NCI-H510A treated with DMSO at 0.1 percent for 48 hours (cell line): Measurements from ENCODE around the gene GNPTAB.
A peak's percentile ranks its signal among the peaks of the same experiment; 100 is the strongest.
"Not testable (repeated sequence)": the region's sequence is repeated elsewhere in the genome, so short reads cannot be mapped to it uniquely, and the experiment has no call there.

Experiments used
- DNase-seq: peaks from one replicate; lab custom pipeline; 2025; lab: John Stamatoyannopoulos, UW

The GNPTAB gene

DNA sequence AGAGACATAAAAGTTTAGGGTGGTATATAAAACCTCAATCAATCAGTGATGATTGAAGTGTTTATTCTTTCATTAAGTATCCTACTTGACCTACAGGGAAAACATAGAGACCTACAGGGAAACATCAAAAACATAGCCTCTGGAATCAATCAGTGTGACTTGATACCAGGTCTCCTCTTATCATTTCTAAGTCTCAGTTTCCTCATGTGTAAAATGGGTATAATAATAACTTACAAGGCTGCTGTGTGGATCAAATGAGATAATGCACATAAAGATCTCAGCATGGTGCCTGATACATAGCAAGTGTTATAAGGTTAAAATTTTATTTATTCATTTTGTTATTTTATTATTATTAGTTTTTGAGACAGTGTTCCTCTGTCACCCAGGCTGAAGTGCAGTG lies 22.2 kb upstream of the GNPTAB start:
- DNase-seq = no peak

DNA sequence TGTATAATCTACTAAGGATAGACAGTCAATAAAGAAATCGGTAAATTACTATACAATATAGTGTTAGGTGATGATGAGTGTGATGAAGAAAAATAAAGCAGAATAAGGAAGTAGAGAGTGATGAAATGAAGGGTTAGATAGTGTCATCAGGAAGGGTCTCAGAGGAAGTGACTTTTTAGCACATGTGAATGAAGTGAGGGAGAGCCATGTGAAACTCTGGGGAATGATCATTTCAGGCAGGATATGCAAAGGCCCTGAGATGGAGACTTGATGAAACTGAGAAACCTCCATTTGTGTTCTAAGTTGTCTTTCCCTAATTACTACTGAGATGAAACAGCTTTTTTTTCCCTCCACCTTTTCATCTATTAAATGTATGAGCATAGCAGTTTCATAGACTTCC lies 19.4 kb upstream of the GNPTAB start:
- DNase-seq = no peak

DNA sequence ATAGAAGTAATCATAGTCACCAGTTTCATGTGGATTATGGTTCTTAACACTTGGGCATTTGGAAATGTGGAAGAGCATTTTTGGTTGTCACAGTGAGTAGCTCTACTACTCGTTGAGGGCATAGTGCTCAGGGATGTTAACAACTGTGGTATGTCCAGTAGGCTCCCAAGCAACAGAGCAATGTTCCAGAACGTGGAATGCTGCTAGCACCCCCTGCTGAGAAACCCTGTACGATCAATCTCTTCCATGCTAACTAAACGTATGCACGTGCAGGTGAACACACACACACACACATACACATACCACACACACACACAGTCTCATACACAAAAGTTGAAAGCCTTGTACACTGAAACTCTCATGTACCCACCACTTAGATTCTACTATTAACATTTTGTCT lies 16.6 kb upstream of the GNPTAB start:
- no peak for DNase-seq

DNA sequence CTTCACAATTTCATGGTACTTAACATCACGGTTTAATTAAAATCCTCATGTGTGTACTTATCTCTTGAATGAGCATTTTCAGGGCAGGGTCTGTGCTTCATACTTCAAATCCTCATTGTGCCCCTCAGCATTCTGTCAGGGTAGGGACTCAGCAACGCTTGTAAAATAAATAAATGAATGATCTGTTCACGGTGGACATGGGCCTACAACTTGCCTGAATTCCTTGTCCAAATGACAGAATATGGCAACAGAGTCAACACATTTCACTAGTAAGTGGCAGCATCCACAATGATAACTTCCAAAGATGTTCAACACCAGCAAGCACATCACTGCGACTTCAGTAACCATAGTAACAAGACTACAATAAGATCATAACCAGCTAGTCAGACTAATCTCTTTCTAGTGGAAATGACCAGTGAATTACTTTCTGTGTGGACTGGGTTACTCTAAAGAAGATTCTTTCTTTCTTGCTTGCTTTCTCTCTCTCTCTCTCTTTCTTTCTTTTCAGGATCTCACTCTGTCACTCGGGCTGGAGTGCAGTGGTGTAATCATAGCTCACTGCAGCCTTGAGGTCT lies 14.5 kb upstream of the GNPTAB start:
- DNase-seq = no peak

DNA sequence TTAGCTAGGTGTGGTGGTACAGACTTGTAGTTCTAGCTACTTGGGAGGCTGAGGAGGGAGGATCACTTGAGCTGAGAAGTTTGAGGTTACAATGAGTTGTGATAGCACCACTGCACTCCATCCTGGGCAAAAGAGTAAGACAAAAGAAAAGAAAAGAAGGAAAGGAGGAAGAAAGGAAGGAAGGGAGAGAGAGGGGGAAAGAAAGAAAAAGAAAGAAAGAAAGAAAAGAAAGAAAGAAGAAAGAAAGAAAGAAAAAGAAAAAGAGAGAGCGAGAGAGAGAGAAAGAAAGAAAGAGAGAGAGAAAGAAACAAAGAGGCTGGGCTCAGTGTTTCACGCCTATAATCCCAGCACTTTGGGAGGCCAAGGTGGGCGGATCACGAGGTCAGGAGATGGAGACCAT lies 10.3 kb upstream of the GNPTAB start:
- DNase-seq = no peak

DNA sequence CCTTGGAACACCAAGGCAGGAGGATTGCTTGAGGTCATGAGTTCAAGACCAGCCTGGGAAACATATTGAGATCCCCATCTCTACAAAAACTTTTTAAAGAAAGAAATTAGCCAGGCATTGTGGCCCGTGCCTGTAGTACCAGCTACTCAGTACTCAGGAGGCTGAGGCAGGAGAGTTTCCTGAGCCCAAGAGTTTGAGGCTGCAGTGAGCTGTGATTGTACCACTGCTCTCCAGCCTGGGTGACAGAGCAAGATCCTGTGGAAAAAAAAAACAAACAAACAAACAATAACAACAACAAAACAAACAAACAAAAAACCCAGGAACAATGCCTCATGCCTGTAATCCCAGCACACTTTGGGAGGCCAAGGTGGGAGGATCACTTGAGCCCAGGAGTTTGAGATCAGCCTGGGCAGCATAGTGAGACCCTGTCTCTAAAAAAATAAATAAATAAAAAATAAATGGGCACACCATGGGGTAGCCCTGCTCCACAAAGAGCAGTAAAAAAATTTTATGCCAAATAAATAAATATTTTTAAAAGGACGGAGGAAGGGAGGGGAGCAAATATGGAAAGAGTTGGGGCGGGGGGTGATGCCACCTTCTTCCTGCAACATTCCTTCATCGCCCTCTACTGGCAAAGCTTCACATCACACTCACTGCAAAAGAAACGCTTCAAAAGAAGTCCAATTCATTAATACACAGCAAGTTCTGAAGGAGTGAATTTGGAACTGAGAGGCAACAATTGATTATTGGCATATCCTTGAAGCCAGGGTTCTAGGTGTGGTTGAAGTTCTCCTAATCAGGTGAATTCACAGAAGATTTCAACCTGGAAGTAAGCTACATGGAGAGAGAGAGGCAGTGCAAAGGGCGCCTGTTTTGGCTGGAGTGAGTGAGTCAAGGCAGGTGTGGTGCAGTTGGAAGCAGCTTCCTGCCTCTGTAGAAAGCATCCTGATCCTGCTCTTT lies 8.8 kb upstream of the GNPTAB start:
- peak; percentile 72 for DNase-seq

DNA sequence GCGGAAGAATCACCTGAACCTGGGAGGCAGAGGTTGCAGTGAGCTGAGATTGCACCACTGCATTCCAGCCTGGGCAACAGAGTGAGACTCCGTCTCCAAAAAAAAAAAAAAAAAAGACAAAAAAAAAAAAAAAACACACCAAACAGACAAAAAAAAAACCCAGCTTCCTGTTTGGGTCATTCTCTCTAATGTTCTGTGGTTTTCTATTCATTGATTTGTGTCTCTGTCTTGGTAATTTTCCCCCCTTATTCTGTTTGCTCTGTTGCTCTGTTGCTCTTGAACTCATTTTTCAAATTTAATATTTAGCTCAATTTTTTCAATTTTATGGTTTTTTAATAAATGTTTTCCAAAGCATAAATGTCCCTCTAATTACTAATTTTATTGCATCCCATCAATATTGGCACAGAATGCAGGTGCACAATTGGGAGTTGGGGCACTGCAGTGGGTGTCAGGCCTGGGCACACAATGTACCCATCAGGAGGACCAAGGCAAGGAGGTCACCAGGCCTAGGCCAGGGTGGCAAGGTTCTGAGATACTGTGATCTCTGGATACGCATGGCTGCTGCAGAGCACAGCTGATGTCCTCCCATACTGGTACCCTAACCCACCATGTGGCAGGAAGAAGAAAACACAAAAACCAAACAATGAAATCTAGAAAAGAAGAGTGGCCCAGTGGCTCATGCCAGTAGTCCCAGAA lies 8.0 kb upstream of the GNPTAB start:
- DNase-seq = no peak

DNA sequence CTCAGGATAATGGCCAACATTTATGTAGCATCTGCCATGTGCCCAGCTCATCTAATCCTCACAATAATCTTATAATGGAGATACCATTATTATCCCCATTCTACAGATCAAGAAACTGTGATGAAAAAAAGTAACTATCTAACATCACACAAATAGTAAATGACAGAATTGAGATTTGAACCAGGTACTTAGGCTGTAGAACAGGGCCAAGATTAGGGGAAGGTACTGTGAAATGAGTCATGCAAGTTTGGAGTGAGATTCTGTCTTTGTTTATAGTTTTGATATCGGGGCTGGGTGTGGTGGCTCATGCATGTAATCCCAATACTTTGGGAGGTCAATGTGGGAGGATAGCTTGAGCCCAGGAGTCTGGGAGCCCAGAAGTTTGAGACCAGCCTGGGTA lies 1.3 kb upstream of the GNPTAB start:
- DNase-seq = no peak

DNA sequence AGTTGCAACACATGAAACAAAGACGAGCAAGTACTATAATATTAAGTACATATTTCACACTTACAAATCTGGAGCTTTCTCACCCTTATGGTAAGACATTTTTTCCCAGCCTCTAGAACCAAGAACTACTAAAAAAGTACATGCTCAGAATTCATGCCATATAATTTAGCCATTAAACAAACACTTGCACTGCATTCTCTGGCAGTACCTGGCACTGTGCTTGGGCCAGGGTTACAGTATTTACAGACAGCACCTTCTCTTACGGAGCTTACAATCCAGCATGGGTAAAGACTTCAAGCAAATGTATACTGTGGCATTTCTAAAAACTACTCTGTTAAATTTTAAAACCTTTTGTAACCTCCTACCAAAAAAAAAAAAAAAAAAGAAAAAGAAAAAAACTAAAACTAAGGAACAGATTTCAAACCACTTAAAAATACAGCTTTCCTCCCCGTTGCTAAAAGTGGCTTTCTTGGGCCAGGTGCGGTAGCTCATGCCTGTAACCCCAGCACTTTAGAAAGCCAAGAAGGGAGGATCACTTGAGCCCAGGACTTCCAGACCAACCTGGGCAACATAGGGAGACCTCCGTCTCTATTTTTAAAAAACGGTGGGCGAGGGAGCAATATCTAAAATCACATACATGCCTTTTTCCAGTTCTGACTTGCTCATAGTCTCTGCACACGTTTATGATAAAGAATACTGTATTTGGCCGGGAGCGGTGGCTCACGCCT lies 956 bp downstream of the GNPTAB start:
- peak; percentile 37 for DNase-seq

DNA sequence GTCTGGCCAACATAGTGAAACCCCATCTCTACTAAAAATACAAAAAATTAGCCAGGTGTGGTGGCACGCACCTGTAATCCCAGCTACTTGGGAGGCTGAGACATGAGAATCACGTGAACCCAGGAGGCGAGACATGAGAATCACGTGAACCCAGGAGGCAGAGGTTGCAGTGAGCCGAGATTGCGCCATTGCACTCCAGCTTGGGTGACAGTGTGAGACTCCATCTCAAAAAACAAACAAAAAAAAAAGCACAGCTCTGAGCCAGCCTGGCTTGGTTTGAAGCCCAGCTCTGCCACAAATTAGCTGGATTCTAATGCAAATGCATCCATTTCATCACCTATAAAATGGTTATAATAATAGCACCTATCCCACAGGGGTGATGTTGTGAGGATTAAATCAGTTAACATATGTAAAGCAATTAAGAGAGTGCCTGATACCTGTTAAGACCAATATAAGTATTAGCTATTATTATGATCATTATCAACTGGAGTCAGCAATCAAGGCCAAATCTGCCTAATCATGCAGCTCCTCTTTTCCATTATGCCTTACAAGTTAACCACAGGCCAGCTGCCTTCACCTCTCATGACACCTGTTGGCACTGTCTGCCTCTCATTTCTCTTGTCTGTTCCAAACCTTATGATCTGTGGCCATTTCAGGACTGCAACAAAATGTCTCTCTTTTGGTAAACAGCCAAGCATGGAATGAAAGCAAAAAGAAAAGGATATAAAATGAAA lies 2.1 kb downstream of the GNPTAB start:
- DNase-seq = no peak

DNA sequence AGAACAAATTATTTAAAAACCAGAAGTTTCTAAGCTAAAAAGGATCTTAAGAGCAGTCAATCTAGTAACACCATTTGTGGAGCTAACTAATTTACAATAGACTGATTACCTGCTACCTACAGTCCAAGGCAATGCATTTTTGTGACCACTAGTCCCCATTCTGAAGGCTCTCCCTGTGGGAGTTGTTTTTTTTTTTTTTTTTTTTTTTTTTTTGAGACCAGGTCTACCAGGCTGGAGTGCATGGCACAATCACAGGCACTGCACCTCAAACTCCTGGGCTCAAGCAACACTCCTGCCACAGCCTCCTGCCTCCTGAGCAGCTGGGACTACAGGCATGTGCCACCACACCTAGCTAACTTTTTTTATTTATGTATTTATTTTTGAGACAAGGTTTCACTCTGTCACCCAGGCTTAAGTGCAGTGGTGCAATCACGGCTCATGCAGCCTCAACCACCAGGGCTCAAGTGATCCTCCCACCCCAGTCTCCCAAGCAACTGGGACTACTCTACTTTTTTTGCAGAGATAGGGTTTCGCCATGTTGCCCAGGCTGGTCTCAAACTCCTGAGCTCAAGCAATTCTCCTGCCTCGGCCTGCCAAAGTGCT lies 3.9 kb downstream of the GNPTAB start:
- no peak for DNase-seq

DNA sequence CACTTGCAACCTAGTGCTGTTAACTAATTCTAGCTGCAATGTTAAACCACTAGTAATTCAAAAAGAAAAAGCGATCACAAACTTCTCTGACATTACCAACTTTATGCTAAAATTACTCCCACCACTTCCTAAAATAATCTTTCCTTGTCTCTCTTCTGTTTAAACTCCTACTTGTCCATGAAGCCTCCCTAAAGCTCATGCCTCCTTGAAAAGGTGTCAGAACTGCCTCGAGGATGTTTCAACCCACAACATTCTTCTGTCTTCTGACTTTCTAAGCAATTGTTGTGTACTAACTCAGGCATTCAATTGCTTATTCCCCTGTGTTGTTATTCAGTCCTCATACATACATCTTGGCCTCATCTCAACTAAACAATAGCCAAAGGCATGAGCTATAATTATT lies 5.9 kb downstream of the GNPTAB start:
- no peak for DNase-seq

DNA sequence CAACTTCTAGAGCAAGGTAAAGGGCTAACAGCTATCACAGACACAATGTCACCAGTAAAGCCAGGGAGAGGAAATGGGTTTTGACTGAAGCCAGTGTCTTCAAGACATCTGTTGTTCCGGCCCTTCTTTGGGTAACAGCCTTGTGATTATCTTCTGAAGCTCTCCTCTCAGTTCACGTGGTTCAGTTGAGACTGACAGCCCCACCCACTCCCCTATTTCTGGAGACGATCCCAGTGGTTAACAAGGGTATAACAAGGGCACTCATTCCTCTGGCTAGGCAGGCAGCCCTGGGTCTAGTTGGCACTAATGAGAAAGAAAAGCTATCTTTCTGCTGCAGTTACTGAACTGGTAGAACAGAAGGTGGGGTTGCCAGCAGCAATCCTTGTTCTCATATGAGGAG lies 6.9 kb downstream of the GNPTAB start:
- DNase-seq = no peak

DNA sequence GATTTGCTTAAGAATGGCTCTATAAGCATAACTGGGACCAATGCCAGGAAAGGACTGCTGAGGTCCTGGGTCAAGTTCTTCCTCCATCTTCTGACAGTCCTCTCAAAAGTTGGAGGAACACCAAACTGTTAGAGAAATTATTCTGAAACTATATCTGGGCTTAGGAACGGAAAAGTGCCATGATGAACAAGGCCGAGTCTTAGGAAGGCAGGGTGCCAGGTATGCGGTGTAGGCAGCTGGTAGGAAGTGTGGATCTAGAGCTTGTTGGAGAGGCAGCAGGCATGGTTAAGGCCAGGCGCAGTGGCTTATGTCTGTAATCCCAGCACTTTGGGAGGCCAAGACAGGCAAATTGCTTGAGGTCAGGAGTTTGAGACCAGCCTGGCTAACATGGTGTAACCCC lies 7.7 kb downstream of the GNPTAB start:
- no peak for DNase-seq

DNA sequence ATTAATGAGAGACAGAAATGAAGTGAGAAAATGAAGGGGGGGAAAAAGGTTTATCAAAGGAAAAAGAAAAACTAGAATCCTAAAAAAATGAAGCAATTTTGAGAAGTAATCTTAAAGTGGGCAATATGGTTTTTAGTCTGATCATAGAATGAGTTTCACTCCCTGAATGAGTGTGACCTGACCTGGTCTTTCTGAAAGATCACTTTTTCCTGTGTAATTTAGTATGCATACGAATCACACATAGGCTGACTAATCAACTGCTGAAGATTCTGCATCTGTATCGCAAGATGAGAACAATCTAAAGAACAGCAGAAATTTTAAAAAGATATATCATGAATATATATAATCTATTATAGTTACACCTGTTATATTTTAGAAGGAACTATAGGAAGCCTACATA lies 11.3 kb downstream of the GNPTAB start:
- DNase-seq = no peak

DNA sequence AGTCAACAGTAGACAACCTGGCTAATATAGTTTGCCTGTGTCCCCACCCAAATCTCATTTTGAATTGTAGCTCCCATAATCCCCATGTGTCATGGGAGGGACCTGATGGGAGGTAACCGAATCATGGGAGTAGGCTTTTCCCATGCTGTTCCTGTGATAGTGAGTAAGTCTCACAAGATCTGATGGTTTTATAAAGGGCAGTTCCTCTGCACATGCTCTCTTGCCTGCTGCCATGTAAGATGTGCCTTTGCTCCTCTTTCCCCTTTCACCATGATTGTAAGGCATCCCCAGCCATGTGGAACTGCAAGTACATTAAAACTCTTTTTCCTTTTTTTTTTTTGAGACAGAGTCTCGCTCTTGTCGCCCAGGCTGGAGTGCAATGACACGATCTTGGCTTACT lies 12.1 kb downstream of the GNPTAB start:
- not testable (repeated sequence) for DNase-seq

DNA sequence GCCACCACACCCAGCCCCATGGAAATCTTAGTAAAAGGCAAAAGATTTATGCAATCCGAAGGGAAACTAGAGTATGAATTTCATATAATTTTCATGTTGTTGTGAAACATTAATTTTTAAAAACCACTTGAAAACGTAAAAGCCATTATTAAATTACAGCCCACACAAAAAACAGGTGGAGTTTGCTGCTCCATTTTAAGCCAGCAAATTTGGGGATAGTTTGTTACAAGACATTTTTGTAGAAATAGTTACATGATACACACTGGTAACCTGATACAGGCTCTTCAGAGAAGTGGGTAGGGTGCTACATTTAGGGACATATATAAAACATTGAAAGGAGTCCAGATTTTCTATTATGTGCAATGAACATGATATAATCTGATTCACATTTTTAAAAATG lies 17.6 kb downstream of the GNPTAB start:
- no peak for DNase-seq

DNA sequence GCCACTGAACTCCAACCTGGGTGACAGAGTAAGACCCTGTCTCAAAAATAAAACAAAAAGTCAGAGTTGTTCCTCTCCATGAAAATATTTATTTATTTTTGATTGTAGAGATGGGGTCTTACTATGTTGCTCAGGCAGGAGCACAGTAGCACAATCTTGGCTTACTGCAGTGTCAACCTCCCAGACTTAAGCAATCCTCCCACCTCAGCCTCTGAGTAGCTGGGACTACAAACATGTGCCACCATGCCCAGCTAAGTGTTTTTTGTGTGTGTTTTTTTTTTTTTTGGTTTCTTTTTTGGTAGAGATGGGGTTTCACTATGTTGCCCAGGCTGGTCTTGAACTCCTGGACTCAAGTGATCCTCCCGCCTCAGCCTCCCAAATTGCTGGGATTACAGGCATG lies 18.0 kb downstream of the GNPTAB start:
- DNase-seq = not testable (repeated sequence)

DNA sequence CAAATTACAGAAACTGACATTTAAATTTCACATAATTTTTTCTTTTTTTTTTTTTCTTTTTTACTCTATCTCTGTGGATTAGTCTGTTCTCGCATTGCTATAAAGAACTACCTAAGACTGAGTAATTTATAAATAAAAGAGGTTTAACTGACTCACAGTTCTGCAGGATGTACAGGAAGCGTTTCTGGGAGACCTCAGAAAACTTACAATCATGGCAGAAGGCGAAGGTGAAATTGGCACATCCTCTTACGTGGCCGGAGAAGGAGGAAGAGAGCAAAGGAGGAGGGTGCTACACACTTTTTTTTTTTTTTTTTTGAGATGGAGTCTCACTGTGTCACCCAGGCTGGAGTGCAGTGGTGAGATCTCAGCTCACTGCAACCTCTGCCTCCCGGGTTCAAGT lies 19.4 kb downstream of the GNPTAB start:
- not testable (repeated sequence) for DNase-seq

DNA sequence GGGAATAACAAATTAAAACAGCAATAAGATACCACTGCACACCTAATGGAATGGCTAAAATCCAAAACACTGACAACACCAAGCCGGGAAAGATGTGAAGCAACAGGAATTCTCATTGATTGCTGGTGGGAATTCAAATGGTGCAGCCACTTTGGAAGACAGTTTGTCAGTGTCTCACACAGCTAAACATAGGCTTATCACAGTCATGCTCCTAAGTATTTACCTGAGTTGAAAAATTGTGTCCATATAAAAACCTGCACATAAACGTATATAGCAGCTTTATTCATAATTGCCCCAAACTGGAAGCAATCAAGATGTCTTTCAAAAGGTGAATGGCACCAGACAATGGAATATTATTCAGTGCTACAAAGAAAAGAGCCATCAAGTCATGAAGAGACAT lies 21.6 kb downstream of the GNPTAB start:
- no peak for DNase-seq

DNA sequence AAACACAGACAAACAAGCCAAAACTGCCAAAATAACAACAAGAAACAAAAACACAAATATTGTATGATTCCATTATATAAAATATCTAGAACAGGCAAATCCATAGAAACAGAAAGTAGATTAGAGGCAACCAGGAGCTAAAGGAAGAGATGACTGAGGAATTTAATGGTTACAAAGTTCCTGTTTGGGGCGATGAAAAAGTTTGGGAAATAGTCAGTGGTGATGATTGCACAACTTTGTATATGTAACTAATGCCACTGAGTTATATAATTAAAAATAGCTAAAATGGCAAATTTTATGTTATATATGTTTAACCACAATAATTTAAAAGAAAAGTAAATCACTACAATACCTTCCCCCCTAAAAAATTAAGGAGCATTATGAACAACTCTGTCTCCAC lies 24.5 kb downstream of the GNPTAB start:
- no peak for DNase-seq
